Activated CD4-positive, alpha-beta memory T cell treated with anti-CD3 and anti-CD28 coated beads for 36 hours (primary cell): ENCODE data around the gene CPS1. TPM values are rescaled to one million over a fixed set of nuclear protein-coding genes. Genes with fewer than 3 reads are reported as not detected.

ENCODE experiments used
- CTCF ChIA-PET: fragments of 350-600 bp; sonication (Branson Sonifier 250); formaldehyde crosslinking; loops from one replicate; lab custom pipeline; 2021; ENCODE audit warnings: antibody characterized with exemption, inconsistent platforms; lab: Charles Lee
- POLR2A ChIA-PET: fragments of 350-600 bp; sonication (Branson Sonifier 250); formaldehyde crosslinking; loops from one replicate; lab custom pipeline; 2021; ENCODE audit warnings: antibody characterized with exemption; lab: Charles Lee
- DNase-seq: peaks from one replicate; pipeline ENCODE4 v3.0.0-alpha.2; 2020
- H3K27ac Mint-ChIP-seq: one replicate; pipeline ENCODE4 v1.8.0; 2021; ENCODE audit warnings: mixed read lengths
- H3K27me3 Mint-ChIP-seq: one replicate; pipeline ENCODE4 v1.8.0; 2021; ENCODE audit warnings: mixed read lengths
- H3K36me3 Mint-ChIP-seq: one replicate; pipeline ENCODE4 v1.8.0; 2021; ENCODE audit warnings: mixed read lengths
- H3K4me1 Mint-ChIP-seq: one replicate; pipeline ENCODE4 v1.8.0; 2021; ENCODE audit warnings: low read depth, mixed read lengths
- H3K4me3 Mint-ChIP-seq: one replicate; pipeline ENCODE4 v1.8.0; 2021; ENCODE audit warnings: mild to moderate bottlenecking, mixed read lengths
- H3K9me3 Mint-ChIP-seq: one replicate; pipeline ENCODE4 v1.8.0; 2021; ENCODE audit warnings: mixed read lengths
- intact Hi-C: fragments of 100-400 bp; cut with micrococcal nuclease; formaldehyde crosslinking; loops from one replicate; pipeline ENCODE4 v1.15.1; 2023
- total RNA-seq, 2 experiments: library from RNA; stranded (reverse); gene quantifications; one replicate each; pipeline ENCODE4 v1.2.3, GENCODE V29; 2021

CPS1 gene
- total RNA-seq, 2 experiments from 2014 or later, result 1.7 TPM

DNA sequence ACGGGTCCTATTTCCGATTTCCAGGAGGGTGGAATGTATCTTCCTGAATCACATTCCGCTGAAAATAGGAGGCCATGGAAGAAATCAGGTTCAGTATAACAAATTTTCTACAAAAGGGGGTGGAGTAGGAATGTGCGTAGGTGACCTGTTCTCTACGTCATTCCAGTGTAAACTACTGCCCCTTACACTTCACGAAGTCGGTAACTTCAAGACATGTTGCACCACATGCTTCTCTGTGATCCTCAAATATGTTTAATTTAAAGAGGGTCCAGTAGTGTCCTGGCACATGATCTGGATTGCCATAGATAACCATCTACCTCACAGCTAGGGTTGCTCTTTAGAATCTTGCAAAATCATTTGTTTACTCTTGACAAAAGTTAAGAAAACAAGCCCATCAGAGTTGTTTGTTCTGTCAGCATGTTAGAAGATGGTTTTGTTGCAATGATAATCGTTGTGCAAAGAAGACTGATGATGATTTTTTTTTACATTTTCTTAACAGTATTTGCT is 7.5 kb upstream of the CPS1 start:
- POLR2A ChIA-PET, result no interaction called here
- no peak for DNase-seq
- no peak overlapping the region for H3K27ac Mint-ChIP-seq

GRCh38 chr2:210551001-210551400 is 5.4 kb upstream of the CPS1 start:
- Mint-ChIP-seq H3K27ac (no peak overlapping the region), H3K4me1 (no peaks in the 10 kb centered on the region), H3K9me3 (no peaks in the 10 kb centered on the region), H3K27me3 (peaks cover 2% of the 10 kb centered on the region), H3K4me3 (no peak overlapping the region), H3K36me3 (no peaks in the 10 kb centered on the region)
- CTCF ChIA-PET, result interaction anchor here (1.6 to 1.8 kb wide), 3 partner anchors 10 to 48 kb away, joined by 4 to 7 read pairs (median 6); no protein-coding TSS in a partner anchor
- POLR2A ChIA-PET, result no interaction called here
- intact Hi-C loops, result no loop called here
- no peak for DNase-seq

More for the DNA sequence above, 7.5 kb upstream of the CPS1 start:
- Mint-ChIP-seq H3K27me3 (peaks cover 2% of the 10 kb centered on the region), H3K36me3 (no peaks in the 10 kb centered on the region), H3K4me3 (no peak overlapping the region), H3K9me3 (no peaks in the 10 kb centered on the region), H3K4me1 (no peaks in the 10 kb centered on the region)
- CTCF ChIA-PET, result no interaction called here
- intact Hi-C loops, result no loop called here

- H3K27ac Mint-ChIP-seq, result no peak overlapping the region
- H3K9me3 Mint-ChIP-seq, result no peaks in the 10 kb centered on the region
- H3K4me1 Mint-ChIP-seq, result no peaks in the 10 kb centered on the region
- H3K4me3 Mint-ChIP-seq, result no peak overlapping the region
- intact Hi-C loops, result no loop called here
- POLR2A ChIA-PET, result no interaction called here
- H3K36me3 Mint-ChIP-seq, result no peaks in the 10 kb centered on the region
- CTCF ChIA-PET, result no interaction called here
- H3K27me3 Mint-ChIP-seq, result peaks cover 2% of the 10 kb centered on the region
- DNase-seq, result no peak
These were observed 3.0 kb upstream of the CPS1 start for GRCh38 chr2:210553373-210553772.

DNA sequence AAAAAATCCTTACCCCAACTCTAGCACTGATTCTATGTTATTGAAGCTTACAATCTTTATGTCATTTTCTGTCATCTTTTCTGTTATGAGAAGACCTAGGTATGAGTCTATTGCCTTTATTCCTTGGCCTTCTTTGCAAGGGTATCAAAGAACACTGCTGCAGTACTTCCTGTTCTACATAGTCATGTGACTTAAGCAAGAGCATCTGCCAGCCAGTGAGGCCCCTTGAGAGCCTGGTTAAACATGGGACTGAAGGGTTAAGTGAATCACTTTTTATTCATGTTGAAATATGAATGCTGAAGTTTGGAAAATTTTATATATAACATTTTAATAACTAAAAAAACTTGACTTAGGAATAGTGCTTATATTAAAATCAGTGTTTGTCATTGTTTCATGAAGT is 844 bp upstream of the CPS1 start:
- CTCF ChIA-PET, result no interaction called here
- no peak overlapping the region for H3K27ac Mint-ChIP-seq
- peaks cover 1% of the 10 kb centered on the region for H3K27me3 Mint-ChIP-seq
- no peak for DNase-seq
- H3K4me1 Mint-ChIP-seq, result no peaks in the 10 kb centered on the region
- POLR2A ChIA-PET, result no interaction called here
- no peaks in the 10 kb centered on the region for H3K36me3 Mint-ChIP-seq
- intact Hi-C loops, result no loop called here
- H3K9me3 Mint-ChIP-seq, result no peaks in the 10 kb centered on the region
- H3K4me3 Mint-ChIP-seq, result no peak overlapping the region

GRCh38 chr2:210557721-210558120 is 1.3 kb downstream of the CPS1 start:
- DNase-seq, result no peak
- no peaks in the 10 kb centered on the region for H3K27me3 Mint-ChIP-seq
- no peaks in the 10 kb centered on the region for H3K9me3 Mint-ChIP-seq
- H3K4me3 Mint-ChIP-seq, result no peak overlapping the region
- no peaks in the 10 kb centered on the region for H3K4me1 Mint-ChIP-seq
- ChIA-PET POLR2A (no interaction called here), CTCF (interaction anchor here (0.9 kb wide), 1 partner anchor 54 kb away, joined by 6 read pairs; no protein-coding TSS in a partner anchor)
- intact Hi-C loops, result no loop called here
- no peaks in the 10 kb centered on the region for H3K36me3 Mint-ChIP-seq
- H3K27ac Mint-ChIP-seq, result no peak overlapping the region

GRCh38 chr2:210558708-210559107 is 2.3 kb downstream of the CPS1 start:
- intact Hi-C loops, result no loop called here
- CTCF ChIA-PET, result no interaction called here
- H3K4me1 Mint-ChIP-seq, result no peaks in the 10 kb centered on the region
- H3K36me3 Mint-ChIP-seq, result no peaks in the 10 kb centered on the region
- POLR2A ChIA-PET, result no interaction called here
- no peak overlapping the region for H3K27ac Mint-ChIP-seq
- no peaks in the 10 kb centered on the region for H3K27me3 Mint-ChIP-seq
- H3K4me3 Mint-ChIP-seq, result no peak overlapping the region
- H3K9me3 Mint-ChIP-seq, result no peaks in the 10 kb centered on the region
- DNase-seq, result no peak

GRCh38 chr2:210559182-210559581 is 2.8 kb downstream of the CPS1 start:
- DNase-seq, result no peak
- Mint-ChIP-seq H3K4me3 (no peak overlapping the region), H3K27me3 (no peaks in the 10 kb centered on the region), H3K4me1 (no peaks in the 10 kb centered on the region), H3K9me3 (no peaks in the 10 kb centered on the region), H3K27ac (no peak overlapping the region), H3K36me3 (no peaks in the 10 kb centered on the region)
- intact Hi-C loops, result no loop called here
- ChIA-PET POLR2A (no interaction called here), CTCF (no interaction called here)

GRCh38 chr2:210561475-210561874 is 5.1 kb downstream of the CPS1 start:
- no peaks in the 10 kb centered on the region for H3K9me3 Mint-ChIP-seq
- intact Hi-C loops, result no loop called here
- POLR2A ChIA-PET, result no interaction called here

GRCh38 chr2:210562091-210562490 is 5.7 kb downstream of the CPS1 start:
- intact Hi-C loops, result no loop called here
- Mint-ChIP-seq H3K9me3 (no peaks in the 10 kb centered on the region), H3K36me3 (no peaks in the 10 kb centered on the region), H3K27ac (no peak overlapping the region), H3K4me1 (no peaks in the 10 kb centered on the region), H3K4me3 (no peak overlapping the region), H3K27me3 (no peaks in the 10 kb centered on the region)
- ChIA-PET CTCF (no interaction called here), POLR2A (no interaction called here)
- DNase-seq, result no peak

More at GRCh38 chr2:210561475-210561874, 5.1 kb downstream of the CPS1 start:
- no peak overlapping the region for H3K27ac Mint-ChIP-seq
- H3K36me3 Mint-ChIP-seq, result no peaks in the 10 kb centered on the region
- no peaks in the 10 kb centered on the region for H3K4me1 Mint-ChIP-seq
- DNase-seq, result no peak
- no peaks in the 10 kb centered on the region for H3K27me3 Mint-ChIP-seq
- CTCF ChIA-PET, result interaction anchor here (1.2 to 1.7 kb wide), 2 partner anchors 11 to 58 kb away, joined by 5 to 7 read pairs; no protein-coding TSS in a partner anchor
- no peak overlapping the region for H3K4me3 Mint-ChIP-seq

DNA sequence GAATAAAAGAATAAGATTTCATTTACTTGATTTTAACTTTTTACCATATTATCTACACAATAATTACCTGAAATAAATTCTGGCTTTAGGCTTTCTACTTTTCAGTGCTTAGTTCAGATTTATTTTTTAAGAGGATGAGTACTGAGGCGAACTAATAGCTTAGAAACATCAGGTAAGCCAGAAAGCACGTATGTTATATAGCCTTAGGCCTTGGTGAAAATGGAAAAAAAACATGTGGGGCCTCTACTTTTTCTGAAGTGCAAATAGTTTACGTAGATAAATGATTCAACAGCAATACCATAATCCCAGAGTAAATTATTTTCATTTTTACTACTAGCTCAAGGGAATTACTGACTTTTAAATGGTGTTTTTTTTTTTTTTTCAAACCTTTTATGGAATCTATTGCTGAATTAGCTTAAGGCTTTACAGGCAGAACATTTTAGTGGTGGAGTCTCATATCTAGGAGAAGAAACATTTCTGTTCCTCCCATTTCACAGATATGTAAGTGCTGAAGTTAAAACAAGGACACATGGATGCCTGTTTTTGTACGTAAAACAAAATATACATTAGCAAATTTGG is 6.2 kb downstream of the CPS1 start:
- Mint-ChIP-seq H3K9me3 (no peaks in the 10 kb centered on the region), H3K27me3 (no peaks in the 10 kb centered on the region), H3K27ac (no peak overlapping the region), H3K36me3 (no peaks in the 10 kb centered on the region), H3K4me3 (no peak overlapping the region), H3K4me1 (no peaks in the 10 kb centered on the region)
- intact Hi-C loops, result no loop called here
- POLR2A ChIA-PET, result no interaction called here
- DNase-seq, result no peak
- CTCF ChIA-PET, result no interaction called here

DNA sequence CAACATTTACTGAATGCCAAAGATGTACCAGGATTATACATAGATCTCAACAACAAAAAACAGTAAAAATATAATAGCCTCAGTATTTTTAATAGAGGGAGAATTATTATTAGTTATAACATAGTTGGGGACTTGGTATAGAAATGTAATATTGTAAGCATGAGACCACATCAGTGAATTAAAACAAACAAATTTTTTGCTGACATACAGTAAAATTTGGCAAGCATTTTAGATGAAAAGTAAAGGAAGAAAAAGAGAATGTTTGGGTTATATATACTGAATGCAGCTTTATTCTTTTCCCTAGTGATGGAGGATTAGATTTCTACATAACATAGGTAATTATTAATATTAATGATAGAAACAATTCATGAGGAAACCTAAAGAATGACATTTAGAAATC is 10.9 kb downstream of the CPS1 start:
- Mint-ChIP-seq H3K27ac (no peak overlapping the region), H3K4me3 (no peak overlapping the region), H3K27me3 (no peaks in the 10 kb centered on the region), H3K36me3 (no peaks in the 10 kb centered on the region), H3K4me1 (no peaks in the 10 kb centered on the region), H3K9me3 (no peaks in the 10 kb centered on the region)
- POLR2A ChIA-PET, result no interaction called here
- intact Hi-C loops, result no loop called here
- no peak for DNase-seq
- CTCF ChIA-PET, result no interaction called here

DNA sequence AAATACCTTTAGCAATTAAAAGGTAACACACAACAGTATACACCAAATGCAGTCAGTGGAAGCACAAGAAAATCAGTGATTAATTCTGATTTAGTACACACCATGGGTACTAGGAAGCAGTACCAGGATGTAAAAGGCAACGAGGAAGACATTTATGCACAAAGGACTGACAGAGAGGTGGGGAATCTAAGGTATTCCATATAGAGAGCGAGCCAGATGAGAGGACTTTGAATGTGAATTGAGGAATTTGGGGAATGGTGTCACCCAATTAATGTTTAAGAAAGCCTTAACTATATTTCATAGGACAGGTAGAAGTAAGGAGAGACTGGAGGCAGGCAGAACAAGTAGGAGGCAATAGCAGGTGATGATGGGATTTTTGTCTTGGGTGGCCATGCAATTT is 11.7 kb downstream of the CPS1 start:
- Mint-ChIP-seq H3K4me1 (no peaks in the 10 kb centered on the region), H3K27me3 (no peaks in the 10 kb centered on the region), H3K27ac (no peak overlapping the region), H3K9me3 (no peaks in the 10 kb centered on the region), H3K36me3 (no peaks in the 10 kb centered on the region), H3K4me3 (no peak overlapping the region)
- no peak for DNase-seq
- intact Hi-C loops, result no loop called here
- POLR2A ChIA-PET, result no interaction called here
- CTCF ChIA-PET, result no interaction called here
